Keratinocyte (primary cell): ENCODE data around the gene FYB1.

Experiments
- EZH2 ChIP-seq: IDR thresholded peaks from one replicate; pipeline ENCODE4 v1.6.1; 2012; ENCODE audit warnings: inconsistent platforms, mild to moderate bottlenecking, low read length, moderate library complexity
- TF ChIP-seq, protein P1 (sequence below), 3 experiments: IDR thresholded peaks in 1 of 3; conservative IDR thresholded peaks in 1 of 3; optimal IDR thresholded peaks in 1 of 3; 2 replicates in 2 of 3; 3 replicates in 1 of 3; pipeline versions ENCODE3 to v1.5.1; 2011; ENCODE audit warnings: low read length in 3 of 3, mild to moderate bottlenecking in 3 of 3, moderate library complexity in 2 of 3, control low read depth in 1 of 3, inconsistent platforms in 1 of 3; ENCODE audit not compliant: insufficient read depth in 2 of 3; ENCODE audit errors: extremely low read depth in 1 of 3

DNA sequence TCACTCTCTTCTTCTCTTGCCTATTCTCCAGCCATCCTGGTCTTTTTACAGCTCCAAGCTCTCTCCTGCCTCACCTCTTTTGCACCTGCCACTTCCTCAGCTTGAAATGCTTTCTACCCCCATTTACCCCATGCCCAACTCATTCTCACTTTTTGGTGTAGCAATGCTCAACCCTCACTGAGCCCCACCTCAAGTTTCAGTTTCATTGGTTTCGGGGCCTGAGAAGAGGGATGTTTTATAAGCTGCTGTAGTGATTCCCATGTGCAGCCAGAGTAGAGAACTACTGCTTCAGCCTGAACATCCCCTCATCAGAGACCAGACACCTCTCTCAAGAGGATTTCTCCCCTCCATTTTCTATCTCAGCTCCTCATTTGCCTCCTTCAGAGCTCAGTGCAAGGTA is 45.2 kb upstream of the FYB1 start:
- TF ChIP-seq EZH2, result no peak
- TF ChIP-seq, protein P1, sequence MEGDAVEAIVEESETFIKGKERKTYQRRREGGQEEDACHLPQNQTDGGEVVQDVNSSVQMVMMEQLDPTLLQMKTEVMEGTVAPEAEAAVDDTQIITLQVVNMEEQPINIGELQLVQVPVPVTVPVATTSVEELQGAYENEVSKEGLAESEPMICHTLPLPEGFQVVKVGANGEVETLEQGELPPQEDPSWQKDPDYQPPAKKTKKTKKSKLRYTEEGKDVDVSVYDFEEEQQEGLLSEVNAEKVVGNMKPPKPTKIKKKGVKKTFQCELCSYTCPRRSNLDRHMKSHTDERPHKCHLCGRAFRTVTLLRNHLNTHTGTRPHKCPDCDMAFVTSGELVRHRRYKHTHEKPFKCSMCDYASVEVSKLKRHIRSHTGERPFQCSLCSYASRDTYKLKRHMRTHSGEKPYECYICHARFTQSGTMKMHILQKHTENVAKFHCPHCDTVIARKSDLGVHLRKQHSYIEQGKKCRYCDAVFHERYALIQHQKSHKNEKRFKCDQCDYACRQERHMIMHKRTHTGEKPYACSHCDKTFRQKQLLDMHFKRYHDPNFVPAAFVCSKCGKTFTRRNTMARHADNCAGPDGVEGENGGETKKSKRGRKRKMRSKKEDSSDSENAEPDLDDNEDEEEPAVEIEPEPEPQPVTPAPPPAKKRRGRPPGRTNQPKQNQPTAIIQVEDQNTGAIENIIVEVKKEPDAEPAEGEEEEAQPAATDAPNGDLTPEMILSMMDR (optimal IDR thresholded peaks at IDR 0.05 in 1 of 3, IDR thresholded peaks at IDR 0.05 in 1 of 3, conservative IDR thresholded peaks at IDR 0.05 in 1 of 3; ENCODE audit: extremely low read depth in 1 of 3, insufficient read depth in 2 of 3, low read length in 3 of 3), result no peak
